Parietal lobe (tissue), 1 donor: ENCODE data around the gene MTRF1. TPM values are rescaled to one million over a fixed set of nuclear protein-coding genes. Genes with fewer than 3 reads are reported as not detected.

ENCODE experiments used
- total RNA-seq: library from RNA; depleted of rRNA; stranded (reverse); fragments of >200 nt; gene quantifications from one replicate; pipeline ENCODE4 v1.2.3, GENCODE V29; 2014

MTRF1 gene
- total RNA-seq, result 21.6 TPM

DNA sequence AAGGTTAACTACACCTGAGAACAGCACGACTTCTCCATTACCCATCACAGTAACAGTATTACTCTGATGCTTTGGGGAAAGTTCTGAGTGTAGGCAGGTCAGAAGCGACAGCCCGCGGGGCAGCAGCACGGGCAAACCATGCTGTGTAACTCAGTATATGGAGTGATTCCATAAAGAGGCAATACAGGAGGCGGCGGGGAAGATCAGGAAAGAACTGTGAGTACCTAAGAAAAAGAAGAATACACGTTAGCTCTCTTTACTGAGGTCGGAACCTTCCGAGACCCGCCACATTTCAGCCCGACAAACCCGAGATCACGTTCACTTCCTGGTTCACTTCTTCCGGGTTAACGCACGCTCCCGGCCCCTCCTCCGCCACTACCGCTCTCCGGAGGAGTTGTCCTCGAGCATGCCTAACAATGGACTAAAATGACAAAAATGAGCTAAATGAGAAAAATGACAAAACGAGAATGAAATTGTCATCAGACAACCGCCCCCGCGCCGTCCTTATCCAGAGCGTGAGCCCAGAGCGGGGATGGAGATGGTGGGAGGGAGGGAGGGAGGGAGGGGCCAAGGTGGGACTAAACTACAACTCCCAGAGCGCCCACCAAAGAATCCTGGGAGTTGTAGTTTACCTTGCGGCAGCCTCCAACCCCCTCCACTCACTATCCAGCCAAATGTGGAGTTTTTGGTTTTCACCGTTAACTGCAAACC lies at the start of gene MTRF1:
Gene MTRF1 (minus strand): TSS at position 316 of the 711 bp plus-strand sequence. CDS start 2,669 bp downstream, outside the sequence.

GRCh38 chr13:41310963-41311405 lies 47.6 kb upstream of the MTRF1 start, which contains the start of gene NAA16:
Gene NAA16, plus strand, starts transcription at chr13:41311267. Its CDS starts 262 bp downstream, at chr13:41311529.

DNA sequence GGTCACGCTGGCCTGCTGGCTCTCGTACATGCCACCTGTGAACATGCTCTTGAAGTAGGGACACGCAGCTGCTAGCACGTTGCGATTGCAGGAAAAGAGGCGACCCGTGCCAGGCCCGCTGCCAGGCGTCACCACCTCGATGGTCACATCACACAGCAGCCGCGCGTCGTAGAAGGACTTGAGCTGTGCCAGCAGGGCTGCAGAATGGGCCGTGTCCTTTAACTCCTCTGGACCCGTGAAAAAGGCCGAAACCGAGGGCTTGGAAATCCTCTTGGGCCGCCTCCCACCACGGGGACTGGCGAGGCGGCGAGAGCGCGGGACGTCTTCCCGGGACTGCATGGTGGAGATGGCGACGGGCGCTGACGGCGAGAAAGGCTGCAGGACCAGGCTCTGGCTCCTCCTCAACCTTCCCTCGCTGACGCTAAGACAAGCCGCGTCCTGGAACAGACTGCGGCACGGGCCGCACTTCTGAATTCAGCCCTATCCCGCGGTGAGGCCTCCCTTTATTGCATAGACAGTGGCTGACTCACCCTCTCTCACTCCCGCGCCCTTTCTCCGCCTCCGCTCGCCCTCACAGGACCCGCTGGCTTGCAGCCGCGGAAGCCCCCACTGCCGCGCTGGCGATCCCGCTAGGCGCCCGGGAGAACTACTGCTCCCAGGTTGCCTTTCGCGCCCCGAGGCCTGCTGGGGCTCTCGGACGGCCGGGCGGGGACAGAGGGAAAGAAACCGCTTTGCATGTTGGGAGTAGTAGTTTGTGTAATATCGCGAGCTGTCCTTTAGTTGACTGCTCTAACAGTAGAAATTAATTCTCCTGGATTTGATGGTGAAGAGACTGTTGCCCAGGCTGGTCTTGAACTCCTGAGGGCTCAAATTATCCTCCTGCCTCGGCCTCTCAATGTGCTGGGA lies 69.2 kb downstream of the MTRF1 start, which contains the start of gene KBTBD7:
Gene KBTBD7 (minus strand): TSS at position 651 of the 906 bp plus-strand sequence. CDS start 312 bp downstream, at position 339.

Other genes starting within 250 kb of the MTRF1 start
- 9.4 TPM for gene ELF1, start 244.3 kb downstream of the MTRF1 start, total RNA-seq
- gene WBP4, start 202.1 kb downstream of the MTRF1 start, total RNA-seq, result 10.6 TPM
- 72.6 TPM for gene KBTBD6, start 130.8 kb downstream of the MTRF1 start, total RNA-seq
- 43.8 TPM for gene KBTBD7, start 69.0 kb downstream of the MTRF1 start, total RNA-seq
- 54.1 TPM for gene NAA16, start 47.7 kb upstream of the MTRF1 start, total RNA-seq
- 15.0 TPM for gene RGCC, start 194.0 kb upstream of the MTRF1 start, total RNA-seq